Endothelial cell of umbilical vein (primary cell): ENCODE results near the gene NCAPG2. TPM values are rescaled to one million over a fixed set of nuclear protein-coding genes. Genes with fewer than 3 reads are reported as not detected.

Experiments used
- BruUV-seq: library from RNA; stranded (reverse); fragments of 400-500 nt; replicated peaks from 2 replicates; lab custom pipeline; 2021; lab: Mats Ljungman, UMichigan
- CTCF ChIA-PET: fragments of 300-600, 350-600 bp; sonication (Branson Sonifier 250); formaldehyde crosslinking; loops from one replicate; lab custom pipeline; 2021; ENCODE audit warnings: antibody characterized with exemption, inconsistent platforms; lab: Charles Lee
- POLR2A ChIA-PET: fragments of 300-600, 350-600 bp; sonication (Branson Sonifier 250); formaldehyde crosslinking; loops from one replicate; lab custom pipeline; 2021; ENCODE audit warnings: antibody characterized with exemption, inconsistent platforms; lab: Charles Lee
- DNase-seq: peaks from one replicate; pipeline ENCODE4 v3.0.0-alpha.2; 2011; ENCODE audit warnings: low read depth, low spot score
- FAIRE-seq: peaks from 2 replicates; lab custom pipeline; 2011; peaks lifted over from hg19 to GRCh38; lab: Jason Lieb, UNC
- H2AFZ ChIP-seq: 2 replicates; pipeline ENCODE4 v1.6.0; 2012; ENCODE audit warnings: low read depth, low read length, control low read depth, inconsistent platforms
- H3K27ac ChIP-seq: 2 replicates; pipeline ENCODE4 v1.5.1; 2011; ENCODE audit warnings: low read depth, mild to moderate bottlenecking, control low read depth, low read length, moderate library complexity; ENCODE audit not compliant: insufficient read depth
- H3K27me3 ChIP-seq, 2 experiments: 2 replicates each; pipeline versions ENCODE4 v1.6.0 to v1.6.1; 2011; ENCODE audit warnings: low read length in 2 of 2, mixed read lengths in 1 of 2; ENCODE audit not compliant: control insufficient read depth in 2 of 2, insufficient read depth in 2 of 2
- H3K36me3 ChIP-seq, 2 experiments: 2 replicates in 1 of 2; 3 replicates in 1 of 2; pipeline ENCODE4 v1.5.1; 2011; ENCODE audit warnings: low read length in 2 of 2, mild to moderate bottlenecking in 1 of 2, moderate library complexity in 1 of 2; ENCODE audit not compliant: control insufficient read depth in 2 of 2, insufficient read depth in 2 of 2; ENCODE audit errors: extremely low read depth in 1 of 2
- H3K4me1 ChIP-seq: 3 replicates; pipeline ENCODE4 v1.5.1; 2011; ENCODE audit warnings: mild to moderate bottlenecking, low read length; ENCODE audit not compliant: control insufficient read depth, insufficient read depth; ENCODE audit errors: extremely low read depth
- H3K4me2 ChIP-seq: 2 replicates; pipeline ENCODE4 v1.6.1; 2011; ENCODE audit warnings: low read length, control low read depth, mixed read lengths; ENCODE audit not compliant: insufficient read depth
- H3K4me3 ChIP-seq, 3 experiments: fragments of 200-600 bp in 1 of 3; sonication (generic), shearing (Covaris generic) in 1 of 3; replicated peaks in 1 of 3; 2 replicates each; pipeline ENCODE4 v1.5.1; 2011 to 2016; ENCODE audit warnings: control low read depth in 3 of 3, low read length in 3 of 3, mild to moderate bottlenecking in 2 of 3, inconsistent platforms in 1 of 3, low read depth in 1 of 3, moderate library complexity in 1 of 3; ENCODE audit not compliant: insufficient read depth in 1 of 3
- H3K79me2 ChIP-seq: 2 replicates; pipeline ENCODE4 v1.6.0; 2012; ENCODE audit warnings: low read length, inconsistent platforms; ENCODE audit not compliant: control insufficient read depth, insufficient read depth
- H3K9ac ChIP-seq: replicated peaks from 2 replicates; pipeline ENCODE3; 2011; ENCODE audit warnings: low read length, control low read depth; ENCODE audit not compliant: insufficient read depth; ENCODE audit errors: extremely low read depth
- H3K9me1 ChIP-seq: replicated peaks from 3 replicates; pipeline ENCODE4 v1.6.0; 2011; ENCODE audit warnings: mild to moderate bottlenecking, low read length; ENCODE audit not compliant: control insufficient read depth, insufficient read depth; ENCODE audit errors: extremely low read depth
- H3K9me3 ChIP-seq: replicated peaks from 2 replicates; pipeline ENCODE4 v1.5.1; 2012; ENCODE audit warnings: low read length, inconsistent platforms; ENCODE audit not compliant: control insufficient read depth, insufficient read depth
- H4K20me1 ChIP-seq: replicated peaks from 2 replicates; pipeline ENCODE3; 2011; ENCODE audit warnings: mild to moderate bottlenecking, low read length; ENCODE audit not compliant: control insufficient read depth, insufficient read depth; ENCODE audit errors: extremely low read depth
- CTCF ChIP-seq, 2 donors: IDR thresholded peaks; 1 replicate in 1 of 2; 2 replicates in 1 of 2; pipeline ENCODE4 v1.5.1; 2011; ENCODE audit warnings: low read length in 2 of 2, mild to moderate bottlenecking in 2 of 2, moderate library complexity in 2 of 2, control low read depth in 1 of 2, inconsistent platforms in 1 of 2, low read depth in 1 of 2; ENCODE audit not compliant: insufficient read depth in 1 of 2; ENCODE audit errors: extremely low read depth in 1 of 2
- EZH2 ChIP-seq: IDR thresholded peaks from 2 replicates; pipeline ENCODE4 v1.6.1; 2012; ENCODE audit warnings: borderline replicate concordance, low read depth, mild to moderate bottlenecking, moderate library complexity, low read length, inconsistent platforms; ENCODE audit not compliant: severe bottlenecking
- FOS ChIP-seq: IDR thresholded peaks from 2 replicates; pipeline ENCODE4 v1.6.1; 2011; ENCODE audit warnings: mild to moderate bottlenecking, low read length, moderate library complexity, borderline replicate concordance; ENCODE audit not compliant: insufficient read depth
- GATA2 ChIP-seq: IDR thresholded peaks from 2 replicates; pipeline ENCODE4 v1.7.0; 2011; ENCODE audit warnings: low read depth, mild to moderate bottlenecking, moderate library complexity, mixed read lengths, low read length; ENCODE audit not compliant: insufficient read length, insufficient read depth
- JUN ChIP-seq: IDR thresholded peaks from 2 replicates; pipeline ENCODE4 v1.6.1; 2011; ENCODE audit warnings: borderline replicate concordance, low read depth; ENCODE audit not compliant: insufficient read length, insufficient read depth
- MYC ChIP-seq: IDR thresholded peaks from one replicate; pipeline ENCODE4 v1.6.1; 2011; ENCODE audit warnings: mild to moderate bottlenecking, low read depth, low read length
- POLR2A ChIP-seq: IDR thresholded peaks from 2 replicates; pipeline ENCODE4 v1.6.1; 2012; ENCODE audit warnings: low read depth, mild to moderate bottlenecking, control low read depth, low read length
- POLR2AphosphoS5 ChIP-seq: IDR thresholded peaks from 2 replicates; pipeline ENCODE4 v1.6.1; 2012; ENCODE audit warnings: low read depth, mild to moderate bottlenecking, control low read depth, low read length, moderate library complexity; ENCODE audit not compliant: insufficient read depth
- dilution Hi-C: fragments of 300-500 bp; cut with MboI; formaldehyde crosslinking; loops from one replicate; pipeline ENCODE4 v1.15.0; 2019; ENCODE audit warnings: low sequenced_read_pairs; ENCODE audit not compliant: extremely low pct_ligation_motif_present
- intact Hi-C: fragments of 100-400 bp; cut with micrococcal nuclease; formaldehyde crosslinking; loops from one replicate; pipeline ENCODE4 v1.10.0; 2022
- polyA plus RNA-seq, 4 experiments: library from polyadenylated mRNA; depleted of rRNA in 3 of 4; stranded (reverse) in 3 of 4; unstranded in 1 of 4; fragments of >200 nt; gene quantifications; 2 replicates each; pipeline versions ENCODE4 v1.2.1 to v1.2.3, GENCODE V29; 2011 to 2012; ENCODE audit warnings: missing spikeins in 1 of 4
- total RNA-seq: library from RNA; stranded (reverse); gene quantifications from 2 replicates; pipeline ENCODE4 v1.2.3, GENCODE V29; 2021
- TF ChIP-seq, protein P1 (sequence below): IDR thresholded peaks from 2 replicates; pipeline ENCODE4 v1.6.1; 2011; ENCODE audit not compliant: insufficient read depth, insufficient read length

NCAPG2 gene
- total and polyA plus RNA-seq, 2 donors (not counting 3 experiments of a cell fraction or from before 2014, with no cell fraction given), result 19.2 to 62.3 TPM

DNA sequence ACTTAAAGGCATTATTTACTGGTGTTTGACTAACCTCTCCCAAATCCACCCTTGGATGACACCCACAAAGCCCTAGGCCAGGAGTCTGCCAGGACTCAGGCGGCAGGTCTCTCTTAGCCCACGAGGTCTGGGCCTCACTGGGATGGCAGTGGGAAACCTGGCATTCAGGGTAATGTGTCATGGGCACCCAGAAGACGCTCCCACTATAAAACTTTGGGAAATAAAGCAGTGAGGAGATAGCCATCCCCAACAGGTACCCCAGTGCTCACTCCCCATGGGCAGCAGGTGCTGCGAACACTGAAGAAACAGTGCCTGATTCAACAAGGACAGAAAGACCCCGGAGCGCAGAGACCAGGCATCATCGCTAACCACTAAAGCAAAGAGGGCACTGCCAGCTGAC is 102.6 kb downstream of the NCAPG2 start:
- H3K9me3 ChIP-seq, result no peaks in the 10 kb centered on the region
- H3K36me3 ChIP-seq, result no peaks in the 10 kb centered on the region
- H3K9ac ChIP-seq, result no peak overlapping the region
- no peak overlapping the region for H3K27ac ChIP-seq
- DNase-seq (no peak), FAIRE-seq (no peak)
- no peaks in the 10 kb centered on the region for H3K9me1 ChIP-seq
- H3K4me2 ChIP-seq, result no peak overlapping the region
- dilution Hi-C loops, result no loop called here
- CTCF ChIA-PET, result no interaction called here
- BruUV-seq, result no TSS peak
- no peaks in the 10 kb centered on the region for H3K4me1 ChIP-seq
- H3K27me3 ChIP-seq, result no peaks in the 10 kb centered on the region
- H3K79me2 ChIP-seq, result no peaks in the 10 kb centered on the region
- intact Hi-C loops, result no loop called here
- no peak overlapping the region for H3K4me3 ChIP-seq
- H4K20me1 ChIP-seq, result no peaks in the 10 kb centered on the region
- POLR2A ChIA-PET, result no interaction called here
- TF ChIP-seq, protein P1, sequence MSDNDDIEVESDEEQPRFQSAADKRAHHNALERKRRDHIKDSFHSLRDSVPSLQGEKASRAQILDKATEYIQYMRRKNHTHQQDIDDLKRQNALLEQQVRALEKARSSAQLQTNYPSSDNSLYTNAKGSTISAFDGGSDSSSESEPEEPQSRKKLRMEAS, result no peak
- no peak overlapping the region for H2AFZ ChIP-seq

- H2AFZ ChIP-seq, result no peak overlapping the region
- no peak for FAIRE-seq
- dilution Hi-C loops, result no loop called here
- H3K4me1 ChIP-seq, result no peaks in the 10 kb centered on the region
- H3K9me1 ChIP-seq, result no peaks in the 10 kb centered on the region
- H3K79me2 ChIP-seq, result no peaks in the 10 kb centered on the region
- ChIA-PET POLR2A (no interaction called here), CTCF (no interaction called here)
- TF ChIP-seq JUN (no peak), POLR2AphosphoS5 (no peak), CTCF (IDR thresholded peaks at IDR 0.05; ENCODE audit: extremely low read depth in 1 of 2, insufficient read depth in 1 of 2, low read depth in 1 of 2, low read length in 2 of 2) (no peak), EZH2 (no peak), POLR2A (no peak), FOS (no peak), GATA2 (no peak), MYC (no peak)
- TF ChIP-seq, protein P1, result no peak
- BruUV-seq, result no TSS peak
- H3K27ac ChIP-seq, result no peak overlapping the region
- no peaks in the 10 kb centered on the region for H3K36me3 ChIP-seq
- DNase-seq, result no peak
- no peak overlapping the region for H3K9ac ChIP-seq
- no peak overlapping the region for H3K4me2 ChIP-seq
- intact Hi-C loops, result no loop called here
- H3K4me3 ChIP-seq, result no peak overlapping the region
- no peaks in the 10 kb centered on the region for H3K9me3 ChIP-seq
- no peaks in the 10 kb centered on the region for H3K27me3 ChIP-seq
- H4K20me1 ChIP-seq, result no peaks in the 10 kb centered on the region
These were observed 103.5 kb downstream of the NCAPG2 start for GRCh38 chr7:158601090-158601489.
